Heart left ventricle (tissue), 13 donors: Measurements from ENCODE around the gene SLN.
"Not testable (repeated sequence)": the region's sequence is repeated elsewhere in the genome, so short reads cannot be mapped to it uniquely, and the experiment has no call there.

Source experiments
- POLR2A ChIP-seq, 2 donors: fragments of 450-650 bp; IDR thresholded peaks; one replicate each; pipeline ENCODE4 v1.6.1; 2017; ENCODE audit warnings: antibody characterized with exemption in 2 of 2, mild to moderate bottlenecking in 2 of 2, moderate library complexity in 2 of 2
- TF ChIP-seq, protein P1 (sequence below), 12 donors: fragments of 200-600 bp; sonication (generic) in 4 of 12; IDR thresholded peaks; one replicate each; pipeline versions ENCODE4 v1.5.0 to v1.8.0; 2018 to 2022; ENCODE audit warnings: antibody characterized with exemption in 12 of 12, mild to moderate bottlenecking in 5 of 12
- donor health status: ischemic (EF 13 %, LVEDD 7.1; RV severe dilation, severe dysfunction).
- donor health status: DM: no; HTN: yes; CAD: no.
- donor health status: DM: no; HTN: no; CAD: no.
- donor health status: ischemic (EF 25% LVEDD 6.9; RV normal size, moderate dysfunction).
- donor health status: ischemic (EF 25% LVEDD 5.7; RV mildly dilated, moderate dysfunction).
- donor health status: ischemic (EF 35%, LVEDD 5.7; RV mildly dilated, moderate dysfunction).
- donor health status: nonischemic (EF 11% LVEDD 7.7; RV severe dilation, severe dysfunction).
- donor health status: DM: yes; HTN: yes; CAD: no.
- donor health status: PGD.
- donor health status: ischemic (EF 29% LVEDD 5.4; RV normal size, mild dysfunction).
- donor health status: nonischemic (EF 23%, LVEDD 6.1; RV moderate dilation, normal function).

DNA sequence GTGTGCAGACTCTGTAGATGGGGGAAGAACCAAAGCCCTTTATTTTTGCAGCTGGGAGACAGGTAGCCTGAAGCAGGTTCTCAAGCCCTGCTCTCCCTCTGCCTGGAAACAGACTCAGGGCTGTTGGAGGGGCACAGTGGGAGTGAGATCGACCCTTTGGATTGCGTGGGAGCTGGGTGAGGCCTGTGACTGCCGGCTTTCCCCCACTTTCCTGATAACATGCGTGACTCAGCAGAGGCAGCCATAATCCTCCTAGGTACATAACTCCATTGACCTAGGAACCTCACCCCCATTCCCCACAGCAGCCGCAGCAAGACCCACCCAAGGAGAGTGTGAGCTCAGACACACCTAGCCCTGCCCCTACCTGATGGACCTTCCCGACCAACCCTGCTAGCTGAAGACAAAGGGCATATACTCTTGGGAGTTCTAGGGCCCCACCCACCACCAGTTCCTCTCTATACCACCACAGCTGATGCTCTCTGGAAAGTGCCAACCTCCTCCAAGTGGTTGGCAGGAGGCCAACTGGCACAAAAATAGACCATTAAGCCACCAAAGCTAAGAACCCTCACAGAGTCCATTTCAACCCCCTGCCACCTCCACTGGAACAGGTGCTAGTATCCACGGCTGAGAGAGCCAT lies 47.0 kb upstream of the SLN start:
- TF ChIP-seq, protein P1, sequence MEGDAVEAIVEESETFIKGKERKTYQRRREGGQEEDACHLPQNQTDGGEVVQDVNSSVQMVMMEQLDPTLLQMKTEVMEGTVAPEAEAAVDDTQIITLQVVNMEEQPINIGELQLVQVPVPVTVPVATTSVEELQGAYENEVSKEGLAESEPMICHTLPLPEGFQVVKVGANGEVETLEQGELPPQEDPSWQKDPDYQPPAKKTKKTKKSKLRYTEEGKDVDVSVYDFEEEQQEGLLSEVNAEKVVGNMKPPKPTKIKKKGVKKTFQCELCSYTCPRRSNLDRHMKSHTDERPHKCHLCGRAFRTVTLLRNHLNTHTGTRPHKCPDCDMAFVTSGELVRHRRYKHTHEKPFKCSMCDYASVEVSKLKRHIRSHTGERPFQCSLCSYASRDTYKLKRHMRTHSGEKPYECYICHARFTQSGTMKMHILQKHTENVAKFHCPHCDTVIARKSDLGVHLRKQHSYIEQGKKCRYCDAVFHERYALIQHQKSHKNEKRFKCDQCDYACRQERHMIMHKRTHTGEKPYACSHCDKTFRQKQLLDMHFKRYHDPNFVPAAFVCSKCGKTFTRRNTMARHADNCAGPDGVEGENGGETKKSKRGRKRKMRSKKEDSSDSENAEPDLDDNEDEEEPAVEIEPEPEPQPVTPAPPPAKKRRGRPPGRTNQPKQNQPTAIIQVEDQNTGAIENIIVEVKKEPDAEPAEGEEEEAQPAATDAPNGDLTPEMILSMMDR (IDR thresholded peaks at IDR 0.05) = not testable (repeated sequence)
- TF ChIP-seq POLR2A (IDR thresholded peaks at IDR 0.05) = not testable (repeated sequence)
